ENCODE results near the gene TCFL5.
A peak's percentile ranks its signal among the peaks of the same experiment; 100 is the strongest.

TCFL5 gene

DNA sequence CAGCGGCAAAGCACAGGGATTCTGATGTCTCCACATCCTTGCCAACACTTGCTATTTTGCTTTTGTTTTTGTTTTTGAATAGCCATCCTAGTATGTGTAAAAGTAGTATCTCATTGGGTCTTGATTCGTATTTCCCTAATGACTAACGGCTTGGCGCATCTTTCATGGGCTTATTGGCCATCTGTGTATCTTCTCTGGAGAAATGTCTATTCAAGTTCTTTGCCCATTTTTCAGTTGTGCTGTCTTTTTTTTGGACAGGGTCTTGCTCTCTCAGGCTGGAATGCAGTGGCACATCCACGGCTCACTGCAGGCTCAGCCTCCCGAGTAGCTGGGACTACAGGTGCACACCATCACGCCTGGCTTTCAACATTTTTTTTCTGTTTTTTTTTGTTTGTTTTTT lies 17.4 kb downstream of the TCFL5 start:
- DNase-seq, result no peak
- intact Hi-C loops (cut with DNase I), result no loop called here

DNA sequence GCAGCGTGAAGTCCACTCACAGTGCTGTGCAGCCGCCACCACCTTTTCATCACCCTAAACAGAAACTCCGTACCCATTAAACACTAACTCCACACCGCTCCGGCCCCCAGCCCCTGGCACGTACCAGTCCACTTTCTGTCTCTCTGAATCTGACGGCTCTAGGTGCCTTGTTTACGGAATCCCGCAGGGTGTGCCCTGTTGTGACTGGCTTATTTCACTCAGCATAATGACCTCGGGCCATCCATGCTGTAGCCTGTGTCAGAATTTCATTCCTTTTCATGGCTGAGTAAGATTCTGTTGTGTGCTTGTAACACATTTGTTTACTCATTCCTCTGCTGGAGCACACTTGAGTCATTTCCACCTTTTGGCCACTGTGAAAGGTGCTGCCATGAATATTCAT lies 18.0 kb downstream of the TCFL5 start:
- intact Hi-C loops (cut with DNase I), result no loop called here
- DNase-seq, result peak in 1 of 42 donors; percentile 14

GRCh38 chr20:62841705-62842212 lies 19.9 kb downstream of the TCFL5 start:
- intact Hi-C loops (cut with DNase I), result no loop called here
- no peak for DNase-seq

GRCh38 chr20:62840244-62841197 lies 21.1 kb downstream of the TCFL5 start:
- intact Hi-C loops (cut with DNase I), result no loop called here
- DNase-seq, result no peak

DNA sequence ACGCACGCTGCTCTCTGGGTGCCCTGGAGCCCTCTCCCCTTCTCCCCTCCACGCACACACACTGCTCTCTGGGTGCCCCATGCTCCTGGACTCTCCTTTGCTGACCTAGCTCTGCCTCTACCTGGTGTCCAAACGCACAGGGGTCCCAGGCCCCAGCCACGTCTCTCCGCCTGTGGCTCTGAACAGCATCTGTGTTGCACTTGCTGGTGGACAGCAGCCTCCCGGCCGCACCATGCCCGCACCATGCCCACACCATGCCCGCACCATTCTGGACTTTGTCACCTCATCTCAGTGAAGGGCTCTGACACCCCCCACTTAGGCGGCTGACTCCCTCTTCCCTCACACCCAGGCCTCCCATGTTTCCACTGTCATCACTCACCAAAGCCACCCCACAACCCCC lies 21.8 kb downstream of the TCFL5 start:
- intact Hi-C loops (cut with DNase I), result no loop called here
- DNase-seq, result no peak

GRCh38 chr20:62839261-62839660 lies 22.4 kb downstream of the TCFL5 start:
- intact Hi-C loops (cut with DNase I), result no loop called here
- no peak for DNase-seq

GRCh38 chr20:62838128-62838891 lies 23.3 kb downstream of the TCFL5 start:
- DNase-seq, result peak in 1 of 42 donors; percentile 29
- intact Hi-C loops (cut with DNase I), result no loop called here

- intact Hi-C loops (cut with DNase I), result no loop called here
- no peak for DNase-seq
Measured at GRCh38 chr20:62837790-62838127, 23.9 kb downstream of the TCFL5 start.

DNA sequence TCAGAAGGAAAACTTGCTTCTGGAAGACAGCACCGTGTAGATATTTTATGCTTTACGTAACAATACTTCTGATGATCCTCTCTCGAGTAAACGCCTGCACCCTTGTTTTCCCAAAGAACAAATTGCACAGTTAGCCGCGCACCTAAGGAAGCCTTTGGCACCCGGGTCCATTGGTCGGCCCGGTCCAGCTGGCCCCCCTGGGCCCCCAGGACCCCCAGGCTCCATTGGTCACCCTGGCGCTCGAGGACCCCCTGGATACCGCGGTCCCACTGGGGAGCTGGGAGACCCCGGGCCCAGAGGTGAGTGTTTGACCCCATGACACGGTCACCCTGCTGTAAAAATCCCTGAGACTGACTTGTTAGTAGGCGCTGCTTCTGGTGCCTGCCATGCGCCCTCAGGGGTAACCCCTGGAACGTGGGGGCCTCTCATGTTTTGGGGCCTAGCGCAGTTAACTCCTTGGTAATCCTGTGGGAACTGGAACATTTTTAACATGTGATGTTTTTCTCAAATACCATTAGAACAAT lies 24.6 kb downstream of the TCFL5 start:
- intact Hi-C loops (cut with DNase I), result no loop called here
- no peak for DNase-seq

DNA sequence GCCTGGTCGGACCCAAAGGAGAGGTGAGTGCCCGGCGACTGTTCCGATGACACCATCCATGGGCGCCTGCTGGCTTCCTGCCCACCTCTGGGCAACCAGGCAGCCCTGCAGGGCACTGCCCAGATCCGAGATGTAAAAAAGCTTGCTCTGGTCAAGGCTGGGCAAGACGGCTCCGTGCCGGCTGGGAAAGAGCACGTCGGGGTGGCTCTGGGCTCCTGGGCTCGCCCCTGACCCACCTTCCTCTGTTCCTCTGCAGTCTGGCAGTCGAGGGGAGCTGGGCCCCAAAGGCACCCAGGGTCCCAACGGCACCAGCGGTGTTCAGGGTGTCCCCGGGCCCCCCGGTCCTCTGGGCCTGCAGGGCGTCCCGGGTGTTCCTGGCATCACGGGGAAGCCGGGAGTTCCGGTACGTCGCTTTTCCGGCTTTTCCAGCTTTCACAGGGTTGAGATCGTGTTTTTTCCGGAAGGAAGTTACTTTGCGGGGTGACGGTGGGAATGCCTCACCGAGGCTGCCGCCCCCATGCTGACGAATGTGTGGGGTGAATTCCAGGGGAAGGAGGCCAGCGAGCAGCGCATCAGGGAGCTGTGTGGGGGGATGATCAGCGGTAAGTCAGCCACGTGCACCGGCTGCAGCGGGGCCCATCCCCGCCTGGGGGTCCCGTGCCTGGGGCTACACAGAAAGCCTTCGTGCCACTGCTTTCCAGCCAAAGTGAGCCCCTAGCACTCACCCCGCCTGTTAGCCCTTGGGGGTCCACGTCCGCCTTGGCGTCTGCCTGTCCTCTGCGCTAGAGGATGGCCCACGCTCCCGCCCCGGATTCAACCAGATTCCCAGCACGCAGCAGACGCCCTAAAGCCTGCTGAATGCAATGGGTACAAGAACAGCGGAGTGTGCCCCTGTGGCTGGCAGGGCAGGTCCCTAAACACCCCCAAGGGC lies 25.4 kb downstream of the TCFL5 start:
- intact Hi-C loops (cut with DNase I), result no loop called here
- DNase-seq, result peak in 33 of 42 donors; percentile 43 to 84 (median 60)

- intact Hi-C loops (cut with DNase I), result no loop called here
- no peak for DNase-seq
Measured at GRCh38 chr20:62834967-62835730, 26.5 kb downstream of the TCFL5 start.

DNA sequence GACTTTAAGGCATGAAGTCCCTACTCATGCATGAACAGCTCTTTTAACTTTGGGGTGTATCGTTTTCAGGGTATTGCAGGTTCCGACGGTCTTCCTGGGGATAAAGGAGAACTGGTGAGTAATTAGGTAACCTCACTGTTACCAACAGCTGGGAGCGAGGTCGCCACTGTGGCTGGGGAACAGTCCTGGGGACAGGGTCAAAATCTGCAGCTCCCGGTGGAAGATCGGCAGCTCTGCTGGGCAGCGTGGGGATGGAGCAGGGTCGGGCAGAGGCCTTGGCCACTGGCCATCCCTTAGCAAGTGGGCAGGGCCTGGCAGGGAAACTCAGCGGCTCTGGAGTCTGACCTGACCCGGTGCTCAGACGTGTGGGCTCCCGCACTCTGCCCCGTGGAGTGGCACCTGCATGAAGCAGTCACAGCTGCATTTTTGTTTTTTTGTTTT lies 28.7 kb downstream of the TCFL5 start:
- DNase-seq, result peak in 4 of 42 donors; percentile 21 to 62 (median 39)
- intact Hi-C loops (cut with DNase I), result no loop called here

DNA sequence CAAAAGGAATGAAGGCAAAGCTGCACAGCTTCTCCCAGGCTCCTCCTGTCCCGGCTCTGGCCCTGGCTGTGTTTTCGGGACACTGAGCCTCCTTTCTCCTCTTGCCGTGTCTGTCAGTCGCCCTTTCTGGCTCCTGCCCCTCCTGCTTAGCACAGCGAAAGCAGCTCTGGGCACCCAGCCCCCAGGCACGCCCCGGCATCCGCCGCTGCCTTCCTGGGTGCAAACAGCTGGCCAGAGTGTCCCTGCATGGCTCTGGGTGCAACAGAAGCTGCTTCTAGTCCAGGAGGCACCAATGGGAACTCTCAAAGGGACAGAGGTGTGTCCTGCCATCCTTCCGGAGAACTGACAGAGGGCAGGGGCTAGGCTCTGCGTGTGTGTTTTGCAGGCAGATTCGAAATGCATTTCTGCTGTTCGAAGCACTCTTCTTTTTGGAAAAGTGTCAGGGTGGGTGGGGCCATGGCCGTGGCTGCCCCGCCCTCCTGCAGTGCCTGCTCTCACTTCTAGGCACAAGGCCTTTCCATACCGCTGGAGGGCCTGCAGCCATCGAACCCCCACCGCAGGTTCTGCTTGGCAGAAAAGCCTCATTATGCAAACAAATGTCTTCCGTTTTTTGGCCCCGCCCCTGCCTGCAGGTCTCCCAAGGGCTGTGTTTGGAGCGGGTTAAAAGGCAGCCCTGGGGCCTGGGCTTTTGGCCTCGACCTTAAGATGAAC lies 29.3 kb downstream of the TCFL5 start:
- peak in 15 of 42 donors; percentile 22 to 67 (median 44) for DNase-seq
- intact Hi-C loops (cut with DNase I), result no loop called here

GRCh38 chr20:62831854-62832211 lies 29.8 kb downstream of the TCFL5 start:
- DNase-seq, result peak in 3 of 42 donors; percentile 21 to 63 (median 40)
- intact Hi-C loops (cut with DNase I), result no loop called here

GRCh38 chr20:62831361-62831788 lies 30.2 kb downstream of the TCFL5 start:
- intact Hi-C loops (cut with DNase I), result no loop called here
- no peak for DNase-seq

- DNase-seq, result no peak
- intact Hi-C loops (cut with DNase I), result no loop called here
Measured at GRCh38 chr20:62830821-62831220, 30.8 kb downstream of the TCFL5 start.

GRCh38 chr20:62830251-62830650 lies 31.4 kb downstream of the TCFL5 start:
- DNase-seq, result no peak
- intact Hi-C loops (cut with DNase I), result no loop called here

Data from head of caudate nucleus (tissue), 42 donors.